Endodermal cell (in vitro differentiated cells): Measurements from ENCODE around the gene MT1G. TPM values are rescaled to one million over a fixed set of nuclear protein-coding genes. Genes with fewer than 3 reads are reported as not detected.

ENCODE experiments used
- DNase-seq: peaks from one replicate; pipeline ENCODE4 v3.0.0-alpha.2; 2017
- H3K27ac ChIP-seq: 2 replicates; pipeline ENCODE4 v1.5.1; 2013; ENCODE audit warnings: mild to moderate bottlenecking, low read depth, low read length, moderate library complexity
- H3K27me3 ChIP-seq: 2 replicates; pipeline ENCODE4 v1.6.1; 2013; ENCODE audit warnings: mild to moderate bottlenecking, low read length, moderate library complexity; ENCODE audit not compliant: insufficient read depth, control insufficient read depth, poor library complexity, severe bottlenecking
- H3K36me3 ChIP-seq: 2 replicates; pipeline ENCODE4 v1.7.0; 2013; ENCODE audit warnings: mild to moderate bottlenecking, low read length, moderate library complexity; ENCODE audit not compliant: control insufficient read depth, insufficient read depth
- H3K4me1 ChIP-seq: one replicate; pipeline ENCODE4 v1.7.0; 2013; ENCODE audit warnings: low read length; ENCODE audit not compliant: control insufficient read depth, insufficient read depth
- H3K4me3 ChIP-seq: 2 replicates; pipeline ENCODE4 v1.5.1; 2013; ENCODE audit warnings: mild to moderate bottlenecking, low read length, moderate library complexity
- H3K9ac ChIP-seq: 2 replicates; pipeline ENCODE4 v1.6.1; 2013; ENCODE audit warnings: mild to moderate bottlenecking, low read length, moderate library complexity; ENCODE audit not compliant: poor library complexity, severe bottlenecking; ENCODE audit errors: extremely low read depth
- H3K9me3 ChIP-seq: 2 replicates; pipeline ENCODE4 v1.6.1; 2013; ENCODE audit warnings: mild to moderate bottlenecking, low read length, moderate library complexity; ENCODE audit not compliant: control insufficient read depth
- H3K27ac Mint-ChIP-seq: 2 replicates; pipeline ENCODE4 v1.8.0; 2020; ENCODE audit warnings: mixed read lengths
- H3K27me3 Mint-ChIP-seq: 2 replicates; pipeline ENCODE4 v1.8.0; 2021; ENCODE audit warnings: mild to moderate bottlenecking, mixed read lengths; ENCODE audit not compliant: insufficient read depth
- H3K36me3 Mint-ChIP-seq: 2 replicates; pipeline ENCODE4 v1.8.0; 2020; ENCODE audit warnings: low read depth, mixed read lengths
- H3K4me1 Mint-ChIP-seq: 2 replicates; pipeline ENCODE4 v1.8.0; 2020; ENCODE audit warnings: mixed read lengths
- H3K4me3 Mint-ChIP-seq: 2 replicates; pipeline ENCODE4 v1.8.0; 2020; ENCODE audit warnings: mild to moderate bottlenecking, moderate library complexity, mixed read lengths
- H3K9me3 Mint-ChIP-seq: 2 replicates; pipeline ENCODE4 v1.8.0; 2020; ENCODE audit warnings: mild to moderate bottlenecking, mixed read lengths
- CTCF ChIP-seq: fragments of 200-600 bp; sonication (generic); conservative IDR thresholded peaks from 2 replicates; pipeline ENCODE4 v1.5.0; 2021; ENCODE audit warnings: antibody characterized with exemption, mild to moderate bottlenecking
- WGBS, 2 experiments: methylation state at CpG; one replicate each; pipeline versions ENCODE4 v1.1.5 to v1.1.7; 2013; ENCODE audit warnings: missing lambda C conversion rate in 2 of 2, mixed read lengths in 1 of 2; ENCODE audit not compliant: insufficient coverage in 1 of 2, insufficient read length in 1 of 2; 5-methylcytosine and 5-hydroxymethylcytosine counted together
- total RNA-seq, 2 donors: library from RNA; stranded (reverse); fragmentation: NEBNext Ultra II Directional in 1 of 2; extraction: Animal tissue kit (Norgen Biotek cat#: 25700) in 1 of 2; gene quantifications; 2 replicates in 1 of 2; 3 replicates in 1 of 2; pipeline ENCODE4 v1.2.1, GENCODE V29; 2021

Gene MT1G
- total RNA-seq, 2 donors from 2014 or later = 7.8 TPM; not detected in 1

GRCh38 chr16:56684256-56684925 lies 16.5 kb upstream of the MT1G start:
- Histone ChIP-seq H3K27ac (no peak overlapping the region), H3K9me3 (no peaks in the 10 kb centered on the region), H3K27me3 (peaks cover 42% of the 10 kb centered on the region), H3K4me3 (no peak overlapping the region), H3K4me1 (no peaks in the 10 kb centered on the region), H3K9ac (no peak overlapping the region), H3K36me3 (no peaks in the 10 kb centered on the region)
- H3K4me3 Mint-ChIP-seq = no peak overlapping the region
- 60 to 63% methylated on average over 1 to 4 of the region's 4 CpGs for WGBS, 2 experiments
- no peak overlapping the region for H3K27ac Mint-ChIP-seq
- TF ChIP-seq CTCF = no peak
- no peaks in the 10 kb centered on the region for H3K36me3 Mint-ChIP-seq
- peaks cover 12% of the 10 kb centered on the region for H3K9me3 Mint-ChIP-seq
- peaks cover 4% of the 10 kb centered on the region for H3K4me1 Mint-ChIP-seq
- DNase-seq = no peak
- peaks cover 32% of the 10 kb centered on the region for H3K27me3 Mint-ChIP-seq

GRCh38 chr16:56683424-56684172 lies 15.7 kb upstream of the MT1G start:
- H3K4me3 ChIP-seq = no peak overlapping the region
- peaks cover 4% of the 10 kb centered on the region for H3K4me1 Mint-ChIP-seq
- no peaks in the 10 kb centered on the region for H3K4me1 ChIP-seq
- no peak overlapping the region for H3K9ac ChIP-seq
- H3K36me3 Mint-ChIP-seq = no peaks in the 10 kb centered on the region
- H3K27me3 Mint-ChIP-seq = peaks cover 33% of the 10 kb centered on the region
- no peaks in the 10 kb centered on the region for H3K9me3 ChIP-seq
- peak; percentile 51 for DNase-seq
- H3K9me3 Mint-ChIP-seq = peaks cover 12% of the 10 kb centered on the region
- TF ChIP-seq CTCF = peak; percentile 16
- peaks cover 50% of the 10 kb centered on the region for H3K27me3 ChIP-seq
- no peak overlapping the region for H3K4me3 Mint-ChIP-seq
- H3K27ac ChIP-seq = no peak overlapping the region
- 80 to 84% methylated on average over 3 to 5 of the region's 5 CpGs for WGBS, 2 experiments
- no peak overlapping the region for H3K27ac Mint-ChIP-seq
- H3K36me3 ChIP-seq = no peaks in the 10 kb centered on the region

- H3K4me3 Mint-ChIP-seq = peak overlapping the region; percentile 71
Measured at GRCh38 chr16:56682703-56683397, 15.0 kb upstream of the MT1G start.

More at GRCh38 chr16:56682703-56683397, 15.0 kb upstream of the MT1G start:
- no peaks in the 10 kb centered on the region for H3K36me3 ChIP-seq
- H3K27me3 Mint-ChIP-seq = peaks cover 34% of the 10 kb centered on the region
- no peaks in the 10 kb centered on the region for H3K9me3 ChIP-seq
- H3K4me1 ChIP-seq = no peaks in the 10 kb centered on the region
- H3K27me3 ChIP-seq = peaks cover 54% of the 10 kb centered on the region
- no peaks in the 10 kb centered on the region for H3K36me3 Mint-ChIP-seq
- TF ChIP-seq CTCF = no peak
- peak overlapping the region; percentile 42 for H3K9ac ChIP-seq
- peaks cover 4% of the 10 kb centered on the region for H3K4me1 Mint-ChIP-seq
- no peak overlapping the region for H3K27ac Mint-ChIP-seq
- no peak overlapping the region for H3K27ac ChIP-seq
- DNase-seq = peak; percentile 65
- 36 to 80% methylated on average over 2 to 8 of the region's 8 CpGs for WGBS, 2 experiments
- H3K4me3 ChIP-seq = peak overlapping the region; percentile 82
- peaks cover 12% of the 10 kb centered on the region for H3K9me3 Mint-ChIP-seq
